Astrocyte (in vitro differentiated cells and primary cell): ENCODE results near the gene WDR64.

ENCODE experiments used
- EZH2 ChIP-seq: IDR thresholded peaks from 2 replicates; pipeline ENCODE4 v1.6.1; 2012; ENCODE audit warnings: mild to moderate bottlenecking, low read length, inconsistent platforms; ENCODE audit not compliant: insufficient read depth
- TF ChIP-seq, protein P1 (sequence below): IDR thresholded peaks from 2 replicates; pipeline ENCODE4 v1.5.1; 2011; ENCODE audit warnings: low read depth, mild to moderate bottlenecking, inconsistent platforms, low read length, moderate library complexity; ENCODE audit not compliant: insufficient read depth

DNA sequence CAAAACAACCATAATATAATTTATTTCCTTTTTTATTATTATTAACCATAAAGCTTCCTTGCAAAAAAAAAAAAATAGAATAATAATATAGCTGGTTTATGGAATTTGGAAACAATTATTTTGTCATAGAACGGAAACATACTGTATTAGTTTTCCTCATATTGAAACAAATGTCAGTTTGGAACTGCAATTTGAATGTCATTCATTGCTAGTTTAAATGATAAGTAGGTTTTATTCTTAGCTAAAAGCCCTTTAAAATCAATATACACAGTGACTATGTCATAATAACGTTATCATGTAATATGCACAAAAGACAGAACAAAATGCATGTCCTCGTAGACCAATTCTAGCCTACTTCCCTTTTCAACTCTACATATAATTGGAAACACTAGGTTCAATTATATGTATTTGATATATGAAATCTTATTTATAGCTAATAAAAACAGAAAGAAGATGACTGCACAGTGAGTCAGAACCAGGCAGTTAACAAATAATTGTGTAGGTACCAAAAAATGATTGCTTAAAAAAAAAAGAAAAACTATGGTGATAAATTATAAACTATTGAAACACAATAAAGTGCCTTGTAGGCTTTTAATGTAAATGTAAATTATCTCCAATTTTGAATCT lies 110.7 kb downstream of the WDR64 start:
- TF ChIP-seq, protein P1, sequence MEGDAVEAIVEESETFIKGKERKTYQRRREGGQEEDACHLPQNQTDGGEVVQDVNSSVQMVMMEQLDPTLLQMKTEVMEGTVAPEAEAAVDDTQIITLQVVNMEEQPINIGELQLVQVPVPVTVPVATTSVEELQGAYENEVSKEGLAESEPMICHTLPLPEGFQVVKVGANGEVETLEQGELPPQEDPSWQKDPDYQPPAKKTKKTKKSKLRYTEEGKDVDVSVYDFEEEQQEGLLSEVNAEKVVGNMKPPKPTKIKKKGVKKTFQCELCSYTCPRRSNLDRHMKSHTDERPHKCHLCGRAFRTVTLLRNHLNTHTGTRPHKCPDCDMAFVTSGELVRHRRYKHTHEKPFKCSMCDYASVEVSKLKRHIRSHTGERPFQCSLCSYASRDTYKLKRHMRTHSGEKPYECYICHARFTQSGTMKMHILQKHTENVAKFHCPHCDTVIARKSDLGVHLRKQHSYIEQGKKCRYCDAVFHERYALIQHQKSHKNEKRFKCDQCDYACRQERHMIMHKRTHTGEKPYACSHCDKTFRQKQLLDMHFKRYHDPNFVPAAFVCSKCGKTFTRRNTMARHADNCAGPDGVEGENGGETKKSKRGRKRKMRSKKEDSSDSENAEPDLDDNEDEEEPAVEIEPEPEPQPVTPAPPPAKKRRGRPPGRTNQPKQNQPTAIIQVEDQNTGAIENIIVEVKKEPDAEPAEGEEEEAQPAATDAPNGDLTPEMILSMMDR = no peak
- no peak for TF ChIP-seq EZH2
